A204.1 (cell line): ENCODE results near the gene TMEM39B.
"Not testable (repeated sequence)": the region's sequence is repeated elsewhere in the genome, so short reads cannot be mapped to it uniquely, and the experiment has no call there.

Source experiments
- FAIRE-seq: peaks from 2 replicates; lab custom pipeline; 2012; peaks lifted over from hg19 to GRCh38; lab: Jason Lieb, UNC

The TMEM39B gene

GRCh38 chr1:32071758-32072621, 749 bp upstream of the TMEM39B start:
- no peak for FAIRE-seq

GRCh38 chr1:32073299-32074229, 825 bp downstream of the TMEM39B start:
- FAIRE-seq, result no peak

DNA sequence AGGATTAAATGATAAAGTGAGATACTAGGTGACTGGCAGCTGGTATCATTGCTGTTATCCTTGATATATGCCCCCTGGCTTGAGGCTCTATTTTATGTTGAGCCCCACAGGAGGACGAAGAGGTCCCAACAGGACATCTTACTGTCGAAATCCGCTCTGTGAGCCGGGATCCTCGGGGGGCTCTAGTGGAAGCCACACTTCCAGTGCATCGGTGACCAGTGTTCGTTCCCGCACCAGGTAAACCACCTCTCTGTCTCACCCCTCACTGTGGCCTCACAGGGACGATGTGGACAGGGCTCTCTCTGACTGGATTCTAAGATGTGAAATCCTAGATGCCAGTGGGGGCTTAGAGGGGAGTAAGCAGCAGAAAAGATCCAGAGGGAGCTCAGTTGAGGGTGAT, 2.1 kb downstream of the TMEM39B start:
- FAIRE-seq, result no peak

- FAIRE-seq, result no peak
These were observed 4.7 kb downstream of the TMEM39B start for GRCh38 chr1:32077451-32077850.

- FAIRE-seq, result no peak
These were observed 9.3 kb downstream of the TMEM39B start for GRCh38 chr1:32082022-32082421.

GRCh38 chr1:32086381-32086780, 13.6 kb downstream of the TMEM39B start:
- FAIRE-seq, result not testable (repeated sequence)

- no peak for FAIRE-seq
These were observed 18.4 kb downstream of the TMEM39B start for GRCh38 chr1:32091176-32091575.

DNA sequence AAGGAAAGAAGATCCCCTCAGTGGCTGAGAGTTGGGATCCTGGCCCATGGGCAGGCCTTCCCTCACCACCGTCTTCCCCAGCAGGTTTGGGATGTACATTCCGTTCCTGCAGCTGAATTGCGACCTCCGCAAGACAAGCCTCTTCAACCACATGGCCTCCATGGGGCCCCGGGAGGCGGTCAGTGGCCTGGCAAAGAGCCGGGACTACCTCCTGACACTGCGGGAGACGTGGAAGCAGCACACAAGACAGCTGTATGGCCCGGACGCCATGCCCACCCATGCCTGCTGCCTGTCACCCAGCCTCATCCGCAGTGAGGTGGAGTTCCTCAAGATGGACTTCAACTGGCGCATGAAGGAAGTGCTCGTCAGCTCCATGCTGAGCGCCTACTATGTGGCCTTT, 18.9 kb downstream of the TMEM39B start:
- FAIRE-seq, result no peak

DNA sequence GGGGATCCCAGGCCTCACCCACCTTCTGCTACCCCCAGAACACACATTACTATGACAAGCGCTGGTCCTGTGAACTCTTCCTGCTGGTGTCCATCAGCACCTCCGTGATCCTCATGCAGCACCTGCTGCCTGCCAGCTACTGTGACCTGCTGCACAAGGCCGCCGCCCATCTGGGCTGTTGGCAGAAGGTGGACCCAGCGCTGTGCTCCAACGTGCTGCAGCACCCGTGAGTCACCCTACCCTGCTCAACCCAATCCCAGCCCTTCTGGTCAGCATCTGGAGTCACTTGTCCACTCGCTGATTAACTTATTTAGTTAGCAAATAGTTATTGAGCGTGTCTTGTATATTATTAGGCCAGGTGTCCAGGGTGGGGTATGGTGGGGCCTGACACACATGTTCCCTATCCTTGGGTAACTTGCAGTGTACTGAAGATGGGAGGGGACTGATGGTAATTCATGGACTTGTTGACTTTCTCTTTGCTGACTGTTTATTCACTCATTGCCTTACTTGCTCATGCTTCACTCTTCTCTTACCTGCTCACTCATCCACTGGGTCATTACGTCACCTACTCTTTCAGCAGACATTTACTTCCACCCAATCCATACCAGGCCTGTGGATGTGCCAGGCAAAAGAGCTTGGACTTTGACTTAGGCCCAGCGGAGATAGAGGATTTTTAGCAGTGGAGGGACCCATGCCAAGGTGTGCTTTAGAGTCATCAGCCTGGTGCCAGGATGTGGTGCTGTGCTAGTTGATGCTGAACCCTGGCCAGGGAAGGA, 22.2 kb downstream of the TMEM39B start:
- no peak for FAIRE-seq

DNA sequence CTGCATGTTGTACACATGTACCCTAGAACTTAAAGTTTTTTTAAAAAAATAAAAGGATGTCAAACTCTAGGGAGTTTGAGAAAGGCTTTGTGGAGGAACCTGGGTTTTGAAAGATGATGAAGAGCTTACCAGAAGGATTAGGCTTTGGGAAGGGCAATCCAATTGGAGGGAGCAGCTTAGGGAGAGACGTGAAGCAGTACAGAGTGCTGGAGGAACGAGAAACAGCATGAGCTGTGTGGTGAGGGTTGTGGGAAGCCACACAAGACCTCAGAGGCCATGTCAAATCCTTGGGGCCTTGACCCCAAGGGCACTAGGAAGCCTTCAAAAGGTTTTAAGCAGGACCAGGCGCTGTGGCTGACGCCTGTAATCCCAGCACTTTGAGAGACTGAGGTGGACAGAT, 26.7 kb downstream of the TMEM39B start:
- no peak for FAIRE-seq

GRCh38 chr1:32100359-32100758, 27.6 kb downstream of the TMEM39B start:
- FAIRE-seq, result no peak

DNA sequence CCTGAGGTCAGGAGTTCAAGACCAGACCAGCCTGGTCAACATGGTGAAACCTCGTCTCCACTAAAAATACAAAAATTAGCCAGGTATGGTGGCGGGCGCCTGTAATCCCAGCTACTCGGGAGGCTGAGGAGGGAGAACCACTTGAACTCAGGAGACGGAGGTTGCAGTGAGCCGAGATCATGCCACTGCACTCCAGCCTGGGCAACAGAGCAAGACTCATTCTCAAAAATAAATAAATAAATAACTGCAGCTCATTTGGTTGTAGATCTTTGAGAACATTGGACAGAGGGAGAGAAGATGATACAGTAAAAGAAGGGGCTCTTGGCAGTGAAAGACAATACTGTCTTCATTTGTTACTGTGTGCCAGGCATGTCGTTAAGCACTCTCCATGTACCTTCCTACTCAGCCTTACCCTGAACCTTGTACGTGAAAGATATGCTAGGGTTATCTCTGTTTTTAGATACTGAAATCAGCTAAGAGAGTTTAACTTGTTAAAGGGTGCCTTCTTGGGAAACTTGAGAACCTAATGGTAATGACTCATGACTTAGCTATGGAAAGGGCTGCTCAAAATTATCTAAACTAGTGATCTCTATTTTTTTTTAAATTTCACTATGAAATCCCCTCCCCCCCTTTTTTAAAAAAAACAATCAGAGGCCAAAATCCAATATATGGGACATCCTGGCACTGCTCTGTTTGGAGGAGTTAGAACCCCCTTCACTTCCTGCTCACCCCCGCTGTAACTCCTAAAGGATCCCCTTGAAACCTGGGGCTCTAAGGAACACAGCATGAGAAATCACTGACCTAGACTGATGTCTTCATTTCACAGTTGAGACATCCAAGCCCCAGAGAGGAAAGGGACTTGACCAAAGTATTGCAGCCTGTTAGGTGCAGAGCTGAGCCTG, 28.3 kb downstream of the TMEM39B start:
- no peak for FAIRE-seq

DNA sequence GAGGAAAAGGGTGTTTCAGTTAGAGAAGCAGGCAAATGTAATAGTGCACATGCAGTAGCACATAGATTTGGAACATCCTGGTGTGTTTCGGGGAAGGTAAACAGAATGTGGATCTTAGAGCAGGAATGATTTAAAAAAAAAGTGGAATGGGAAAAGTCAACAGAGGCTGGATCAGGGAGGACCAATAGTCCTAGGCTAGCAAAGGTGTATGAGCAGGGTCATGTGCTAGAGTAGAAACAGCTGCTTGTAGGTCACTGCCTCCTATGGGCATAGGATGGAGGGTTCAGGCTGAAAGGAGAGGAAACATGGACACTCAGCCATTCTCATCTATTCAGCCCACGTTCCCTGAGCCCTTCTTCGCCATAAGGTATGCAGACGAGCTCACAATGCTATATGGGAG, 31.4 kb downstream of the TMEM39B start:
- FAIRE-seq, result no peak

DNA sequence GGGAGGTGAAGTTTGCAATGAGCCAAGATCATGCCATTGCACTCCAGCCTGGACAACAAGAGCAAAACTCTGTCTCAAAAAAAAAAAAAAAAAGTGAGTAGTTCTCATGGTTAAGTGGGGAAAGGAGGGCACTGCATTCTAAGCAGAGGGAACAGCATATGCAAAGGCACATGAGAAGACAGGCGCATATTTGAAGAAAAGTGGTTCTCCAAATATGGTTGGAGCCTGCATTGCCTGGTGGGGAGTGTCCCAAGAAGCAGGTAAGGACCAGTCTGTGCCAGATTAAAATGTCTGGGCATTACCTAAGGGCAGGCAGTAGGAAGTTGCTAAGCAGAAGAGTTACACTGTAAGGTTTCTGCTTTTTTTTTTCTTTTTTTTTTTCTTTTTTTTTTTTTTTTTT, 32.6 kb downstream of the TMEM39B start:
- no peak for FAIRE-seq

GRCh38 chr1:32106663-32107275, 34.0 kb downstream of the TMEM39B start:
- no peak for FAIRE-seq

GRCh38 chr1:32107742-32108661, 35.3 kb downstream of the TMEM39B start, which contains the start of gene KPNA6:
Gene KPNA6, plus strand, starts transcription at chr1:32108056. Its CDS starts 75 bp downstream, at chr1:32108131.
- peak; percentile 84 for FAIRE-seq

DNA sequence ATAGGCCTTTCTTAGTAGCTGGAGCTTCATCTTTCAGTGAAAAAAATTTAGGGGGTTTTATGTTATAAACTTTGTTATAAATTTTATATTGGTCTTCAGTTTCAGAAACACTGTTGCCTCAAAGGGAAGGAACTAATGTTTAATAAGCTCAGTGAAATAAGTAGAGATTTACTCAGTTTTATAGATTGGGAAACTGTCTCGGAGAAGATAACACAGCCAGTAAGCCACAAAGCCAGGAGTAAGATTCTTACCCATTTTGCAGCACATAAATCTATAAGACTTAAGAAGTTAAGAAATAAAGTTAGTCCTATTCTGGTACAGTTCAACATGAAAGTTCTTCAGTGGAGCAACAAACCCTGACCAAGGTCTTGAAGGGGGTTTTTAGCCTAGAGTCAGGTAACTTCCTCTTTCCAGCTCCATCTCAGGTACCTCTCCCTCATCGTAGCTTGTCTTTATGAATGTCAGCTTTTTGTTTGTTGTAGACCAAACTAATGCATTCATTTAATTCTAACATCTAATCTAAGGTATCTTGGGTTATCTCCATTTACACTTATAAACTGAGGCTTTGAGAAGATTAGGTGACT, 38.4 kb downstream of the TMEM39B start:
- FAIRE-seq, result no peak

DNA sequence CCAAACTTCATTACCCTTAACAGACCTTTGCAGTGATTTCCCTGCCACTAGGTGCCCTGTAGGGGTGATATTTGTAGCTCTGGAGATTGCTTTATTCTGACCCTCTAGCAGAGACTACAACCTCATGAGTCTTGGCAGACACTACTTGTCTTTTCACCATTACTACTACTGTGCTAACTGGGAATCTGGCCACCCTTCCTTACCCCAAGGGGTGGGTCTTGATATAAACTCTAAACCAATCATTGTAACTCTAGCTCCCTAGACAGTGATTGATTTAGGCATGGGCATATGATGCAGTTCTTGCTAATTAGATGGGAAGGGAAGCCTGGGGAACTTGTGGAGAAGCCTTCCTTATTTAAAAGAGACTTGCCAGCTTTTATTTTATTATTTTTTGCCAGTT, 39.0 kb downstream of the TMEM39B start:
- FAIRE-seq, result no peak

- no peak for FAIRE-seq
These were observed 40.2 kb downstream of the TMEM39B start for GRCh38 chr1:32112806-32113375.
